GM19395 (cell line): ENCODE results near the gene SPATA17.
"Not testable (repeated sequence)": the region's sequence is repeated elsewhere in the genome, so short reads cannot be mapped to it uniquely, and the experiment has no call there.

ENCODE experiments used
- ATAC-seq: cut with Tn5 transposase; IDR thresholded peaks from one replicate; pipeline ENCODE4 v1.9.1; 2021; ENCODE audit warnings: mild to moderate bottlenecking, moderate library complexity; ENCODE audit not compliant: unreplicated experiment

SPATA17 gene

DNA sequence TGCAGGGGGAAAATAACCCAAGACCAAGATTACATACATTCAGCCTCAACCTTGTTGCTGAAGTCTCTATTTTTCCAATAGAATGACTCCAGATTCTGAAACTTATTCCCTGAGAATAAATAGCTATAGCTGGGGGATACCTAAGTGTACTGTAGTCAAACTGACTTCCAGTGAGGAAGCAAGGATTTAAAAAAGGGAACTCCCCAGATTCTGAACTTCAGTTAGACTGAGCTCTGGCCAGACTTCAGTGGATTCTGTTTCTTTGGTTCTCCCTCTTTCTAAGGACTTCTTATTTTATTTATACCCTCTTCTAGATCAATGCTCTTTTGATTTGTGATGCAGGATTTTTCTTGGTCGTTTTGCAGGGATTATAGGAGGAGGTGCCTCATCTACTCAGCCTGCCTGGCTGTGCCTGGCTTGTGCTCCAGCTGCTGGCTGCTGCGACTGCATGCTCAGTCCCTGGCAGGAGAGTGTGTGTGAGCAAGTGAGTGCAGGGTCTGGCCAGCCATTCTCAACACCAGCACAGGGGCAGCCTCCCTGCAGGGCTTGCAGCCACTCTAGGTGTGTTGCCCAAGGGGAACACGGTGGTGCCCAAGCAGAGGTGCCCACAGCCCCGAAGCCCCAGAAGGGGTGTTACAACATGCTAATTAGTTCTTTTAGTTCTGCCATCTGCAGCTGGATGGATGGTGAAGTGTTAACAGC is 43.0 kb downstream of the SPATA17 start:
- ATAC-seq = no peak

DNA sequence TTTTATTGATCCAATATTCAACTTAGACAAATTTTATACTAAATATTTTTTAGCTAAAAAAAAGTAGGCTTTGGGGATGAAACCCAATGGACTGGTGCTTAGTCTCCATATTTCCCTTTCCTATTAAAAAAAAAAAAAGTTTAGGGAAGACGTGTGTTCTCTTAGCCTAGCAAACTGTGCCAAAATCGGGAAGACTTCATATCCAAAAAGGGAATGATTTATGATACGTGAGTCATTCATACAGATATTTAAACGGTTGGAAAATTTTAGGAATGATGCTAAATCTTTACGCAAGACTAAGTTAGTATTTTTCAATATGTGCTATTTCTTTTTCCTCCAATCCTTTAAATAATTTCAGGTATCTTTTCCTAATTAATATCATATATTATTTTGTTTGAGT is 50.7 kb downstream of the SPATA17 start:
- no peak for ATAC-seq

DNA sequence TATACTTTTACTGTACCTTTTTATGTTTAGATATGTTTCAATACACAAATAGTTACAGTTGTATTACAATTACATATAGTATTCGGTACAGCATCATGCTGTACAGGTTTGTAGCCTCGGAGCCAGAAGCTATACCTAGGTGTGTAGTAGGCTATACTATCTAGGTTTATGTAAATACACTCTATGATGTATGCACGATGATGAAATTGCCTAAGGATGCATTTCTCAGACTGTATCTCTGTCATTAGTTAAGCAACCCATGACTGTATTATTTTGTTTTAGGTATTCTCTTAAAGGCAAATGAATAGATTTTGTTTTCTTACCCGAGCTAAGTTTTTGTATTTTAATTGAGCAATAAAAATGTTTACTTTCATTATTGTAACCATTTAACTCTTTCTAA is 56.4 kb downstream of the SPATA17 start:
- no peak for ATAC-seq

DNA sequence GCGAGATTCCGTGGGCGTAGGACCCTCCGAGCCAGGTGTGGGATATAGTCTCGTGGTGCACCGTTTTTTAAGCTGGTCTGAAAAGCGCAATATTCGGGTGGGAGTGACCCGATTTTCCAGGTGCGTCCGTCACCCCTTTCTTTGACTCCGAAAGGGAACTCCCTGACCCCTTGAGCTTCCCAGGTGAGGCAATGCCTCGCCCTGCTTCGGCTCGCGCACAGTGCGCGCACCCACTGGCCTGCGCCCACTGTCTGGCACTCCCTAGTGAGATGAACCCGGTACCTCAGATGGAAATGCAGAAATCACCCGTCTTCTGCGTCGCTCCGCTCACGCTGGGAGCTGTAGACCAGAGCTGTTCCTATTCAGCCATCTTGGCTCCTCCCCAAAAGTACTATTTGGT is 65.0 kb downstream of the SPATA17 start:
- ATAC-seq = not testable (repeated sequence)

DNA sequence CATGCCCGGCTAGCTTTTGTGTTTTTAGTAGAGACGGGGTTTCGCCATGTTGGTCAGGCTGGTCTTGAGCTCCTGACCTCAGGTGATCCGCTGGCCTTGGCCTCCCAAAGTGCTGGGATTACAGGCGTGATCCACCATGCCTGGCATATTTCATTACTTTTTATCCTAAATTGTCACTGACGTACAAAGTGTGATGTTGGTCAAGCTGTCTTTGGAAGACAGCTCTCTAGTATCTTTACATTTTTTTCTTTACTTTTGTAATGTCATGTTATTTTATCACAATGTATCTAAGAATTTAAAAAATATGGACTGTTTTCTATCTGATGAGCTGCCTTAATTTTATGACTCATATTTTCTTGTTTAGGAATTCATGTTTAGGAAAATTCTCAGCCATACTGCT is 72.2 kb downstream of the SPATA17 start:
- no peak for ATAC-seq

DNA sequence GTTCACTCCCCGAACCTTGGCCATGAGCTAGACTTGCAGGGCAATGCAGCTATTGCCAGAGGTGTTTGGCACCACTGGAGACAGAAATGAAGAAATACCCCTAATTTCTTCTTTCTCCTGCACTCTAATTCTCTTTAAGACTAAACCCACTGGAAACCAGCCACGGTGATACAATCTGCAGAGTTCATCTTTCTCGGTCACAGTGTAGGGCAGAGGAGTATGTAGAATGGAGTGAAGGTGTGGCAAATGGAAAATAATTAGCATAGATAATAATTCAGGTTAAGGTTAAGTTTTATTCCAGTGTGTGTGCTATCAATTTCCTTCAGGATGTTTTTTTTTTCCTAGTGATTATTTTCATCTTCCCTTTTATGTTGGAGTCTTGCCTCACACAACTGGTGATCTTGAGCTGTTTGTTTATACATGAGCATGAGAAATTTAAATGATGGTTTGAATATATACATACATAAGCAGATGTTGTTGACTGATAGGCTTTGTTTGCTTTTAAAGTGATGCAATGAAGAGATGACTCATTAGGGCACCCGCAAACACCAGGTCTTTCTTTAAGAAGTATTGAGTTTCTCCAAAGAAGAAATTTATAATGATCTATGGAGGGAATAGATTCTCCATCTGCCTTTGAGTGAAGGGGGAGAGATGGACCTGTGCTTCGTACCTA is 81.9 kb downstream of the SPATA17 start:
- no peak for ATAC-seq

- ATAC-seq = no peak
Measured at GRCh38 chr1:217715681-217716080, 84.5 kb downstream of the SPATA17 start.

GRCh38 chr1:217717959-217718358 is 86.8 kb downstream of the SPATA17 start:
- no peak for ATAC-seq

DNA sequence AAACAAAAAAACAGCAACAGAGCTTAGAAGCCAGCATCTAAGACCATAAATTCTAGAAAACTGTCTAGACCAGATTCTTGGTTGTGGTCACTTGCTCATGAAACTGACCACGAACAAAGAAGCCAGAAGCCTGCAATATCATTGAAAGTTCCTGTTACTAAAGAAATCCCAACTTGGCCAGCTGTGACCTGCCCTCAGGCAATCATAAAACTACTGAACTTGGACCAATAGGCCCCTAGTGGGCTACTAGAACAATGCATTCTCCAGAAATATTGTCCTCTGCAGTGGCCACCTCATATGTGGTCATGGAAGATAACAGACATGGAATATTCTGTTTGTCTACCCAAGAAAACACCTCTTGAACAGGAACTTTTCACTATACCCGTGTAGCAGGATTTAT is 87.7 kb downstream of the SPATA17 start:
- ATAC-seq = no peak

- ATAC-seq = no peak
Measured at GRCh38 chr1:217721692-217722091, 90.5 kb downstream of the SPATA17 start.

- no peak for ATAC-seq
Measured at GRCh38 chr1:217734973-217735372, 103.8 kb downstream of the SPATA17 start.

GRCh38 chr1:217747156-217747769 is 116.1 kb downstream of the SPATA17 start:
- peak; percentile 72 for ATAC-seq

DNA sequence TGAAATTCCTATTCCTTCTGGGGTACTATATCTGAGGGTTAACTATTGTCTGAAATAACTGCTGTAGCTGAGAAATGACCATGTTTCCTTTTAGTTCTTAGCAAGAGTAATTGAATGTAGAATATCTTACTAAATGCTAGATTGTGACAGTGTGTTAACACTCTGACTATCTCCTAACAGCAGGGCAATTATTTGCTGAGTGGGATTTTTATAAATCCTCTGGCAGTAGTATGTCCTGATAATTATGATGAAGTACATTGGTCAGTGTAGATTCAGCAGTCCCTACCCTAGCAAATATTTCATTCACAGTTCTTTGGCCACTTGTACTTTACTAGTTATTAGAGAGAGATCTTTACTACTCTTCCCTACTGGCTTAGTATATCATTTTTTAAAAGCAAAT is 138.6 kb downstream of the SPATA17 start:
- ATAC-seq = no peak

DNA sequence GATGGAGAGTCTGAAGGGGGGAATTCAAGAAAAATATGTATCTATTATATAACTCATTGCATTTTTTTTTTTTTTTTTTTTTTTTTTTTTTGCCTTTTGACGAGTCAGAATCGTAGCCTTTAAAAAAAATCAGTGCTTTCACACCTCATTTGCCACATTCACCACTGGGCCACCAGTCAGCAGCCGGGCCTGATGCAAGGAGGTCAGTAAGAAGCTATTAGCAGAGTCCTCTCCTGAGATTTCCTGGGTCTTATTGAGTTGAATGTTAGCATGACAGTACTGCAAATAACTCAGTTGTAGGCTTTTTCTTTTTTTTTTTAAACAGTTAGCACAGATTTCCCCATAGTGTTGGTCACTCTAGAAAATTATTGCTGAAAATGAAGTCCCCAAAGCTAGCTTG is 139.8 kb downstream of the SPATA17 start:
- ATAC-seq = no peak

GRCh38 chr1:217776693-217777092 is 145.5 kb downstream of the SPATA17 start:
- no peak for ATAC-seq

DNA sequence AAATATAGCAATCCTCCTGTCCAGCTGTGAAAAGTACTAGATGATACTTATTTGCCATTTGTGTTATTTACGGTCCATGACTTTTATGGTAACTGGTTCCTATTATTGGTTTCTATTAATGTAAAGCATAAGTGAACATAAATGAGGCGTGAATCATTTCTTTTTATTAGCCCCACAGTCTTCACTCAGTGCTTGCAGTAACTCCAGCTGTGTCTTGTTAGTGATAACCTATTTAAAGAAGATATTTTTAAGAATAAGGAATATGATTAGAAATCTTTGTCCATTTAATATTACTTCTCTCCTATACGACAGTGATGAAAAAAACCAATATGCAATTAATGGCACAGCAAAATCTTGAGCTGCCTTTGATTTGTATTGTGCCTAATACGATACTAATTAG is 149.9 kb downstream of the SPATA17 start:
- no peak for ATAC-seq

DNA sequence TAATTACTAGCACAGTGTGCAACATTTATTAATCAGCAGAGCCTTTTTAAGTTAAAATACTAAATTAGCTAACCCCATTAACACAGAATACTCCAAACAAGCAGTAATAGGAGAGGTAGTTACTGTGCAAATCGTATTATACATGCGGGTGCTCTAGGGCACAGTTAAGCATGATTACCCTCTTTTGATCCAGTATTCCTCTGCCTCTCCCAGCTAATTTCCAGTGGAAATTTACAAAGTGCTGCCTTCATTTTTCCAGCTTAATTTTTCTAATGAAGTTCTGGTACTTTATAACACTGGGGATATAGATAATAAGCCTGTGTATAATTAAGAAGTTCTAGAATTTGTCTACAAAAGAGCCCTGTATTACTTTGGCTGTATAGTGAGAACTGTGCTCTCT is 159.9 kb downstream of the SPATA17 start:
- no peak for ATAC-seq

DNA sequence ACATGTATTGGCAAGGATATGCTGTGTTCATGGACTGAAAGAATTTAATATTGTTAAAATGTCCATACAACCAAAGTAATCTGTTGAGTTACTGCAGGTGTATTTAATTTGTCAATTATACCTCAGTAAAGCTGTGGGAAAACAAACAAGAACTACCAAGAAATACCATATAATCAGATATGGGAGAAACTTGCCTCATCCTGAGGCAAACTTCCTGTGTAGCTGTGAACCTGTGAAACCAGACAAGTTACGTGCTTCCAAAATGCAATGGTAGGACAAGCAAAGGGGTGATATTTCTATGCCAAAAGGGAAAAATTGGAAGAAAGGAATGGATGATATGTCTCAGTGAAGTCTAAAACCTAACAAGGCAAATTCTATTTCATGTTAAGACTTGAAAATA is 174.6 kb downstream of the SPATA17 start:
- no peak for ATAC-seq

DNA sequence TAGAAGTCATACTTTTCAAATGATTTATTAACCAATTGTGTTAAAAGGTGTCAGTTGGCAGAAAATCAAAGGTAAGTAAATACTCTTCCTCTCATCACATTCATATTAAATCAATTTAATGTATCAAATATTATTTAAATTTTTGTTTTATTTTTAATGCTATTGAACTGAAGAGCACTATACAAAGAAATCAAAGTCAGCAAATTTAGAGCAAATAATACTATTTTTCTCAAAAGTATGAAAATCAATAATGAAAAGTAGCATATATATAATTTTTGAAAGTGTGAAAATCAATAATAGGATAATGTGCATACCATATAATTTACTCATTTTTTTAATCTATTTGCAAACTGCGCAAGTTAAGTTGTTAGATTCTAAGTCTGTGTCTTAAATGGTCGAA is 181.0 kb downstream of the SPATA17 start:
- no peak for ATAC-seq

GRCh38 chr1:217813031-217813430 is 181.9 kb downstream of the SPATA17 start:
- no peak for ATAC-seq

DNA sequence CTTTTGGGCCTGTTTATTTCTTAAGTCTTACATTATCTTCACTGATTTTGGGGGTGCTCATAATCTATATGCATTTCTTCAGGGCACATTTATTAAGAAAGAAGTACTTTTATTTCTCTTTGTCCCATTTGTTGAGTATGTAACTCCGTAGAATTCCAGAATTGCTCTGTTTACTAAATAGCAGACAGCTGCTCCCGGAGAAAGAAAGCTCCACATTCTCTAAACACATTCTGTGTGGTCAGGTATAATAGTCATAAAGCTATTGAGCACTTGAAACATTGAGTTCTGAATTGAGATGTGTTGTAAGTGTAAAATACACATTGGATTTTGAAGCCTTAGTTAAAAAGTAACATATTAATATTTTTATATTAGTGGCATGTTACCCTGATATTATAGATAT is 206.5 kb downstream of the SPATA17 start:
- ATAC-seq = no peak

GRCh38 chr1:217839161-217839560 is 208.0 kb downstream of the SPATA17 start:
- ATAC-seq = no peak
